ENCODE results near the gene SLC30A10. TPM values are rescaled to one million over a fixed set of nuclear protein-coding genes. Genes with fewer than 3 reads are reported as not detected.
A peak's percentile ranks its signal among the peaks of the same experiment; 100 is the strongest.
"Not testable (repeated sequence)": the region's sequence is repeated elsewhere in the genome, so short reads cannot be mapped to it uniquely, and the experiment has no call there.

Gene SLC30A10
- polyA plus RNA-seq, 2 of the 4 experiments (the other 2 are of a cell fraction) = 0.03 to 0.04 TPM

DNA sequence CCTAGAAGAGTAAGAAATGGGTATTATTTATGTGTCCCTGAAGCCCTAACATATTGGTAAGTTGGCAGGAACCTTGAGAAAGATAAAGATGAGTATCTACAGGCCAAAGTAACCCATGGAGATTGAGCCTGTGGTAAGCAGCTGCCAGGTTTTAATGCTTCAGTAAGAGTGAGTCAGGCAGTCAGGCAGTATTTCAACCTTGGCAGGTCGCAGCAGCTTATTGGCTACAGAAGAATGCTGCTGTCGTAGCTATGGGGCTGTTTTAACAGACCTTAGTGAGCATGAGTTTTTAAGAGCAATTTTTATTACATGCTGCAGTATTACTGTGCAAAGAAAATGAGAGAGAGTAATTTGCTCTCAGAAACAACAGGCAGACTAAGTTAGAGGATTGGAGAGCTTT is 10.3 kb upstream of the SLC30A10 start:
- H3K9me3 ChIP-seq = no peaks in the 10 kb centered on the region
- no peak overlapping the region for H3K4me2 ChIP-seq
- no peak overlapping the region for H3K4me3 ChIP-seq
- DNase-seq (ENCODE audit: low read depth in 1 of 2, low spot score in 1 of 2) = no peak
- peak; percentile 42 to 47; a peak in 1 of 6 replicates for ATAC-seq
- no peak overlapping the region for H3K27ac ChIP-seq
- CTCF ChIA-PET = interaction anchor here (0.6 kb wide), 1 partner anchor 19 kb away, joined by 3 read pairs; no protein-coding TSS in a partner anchor
- TF ChIP-seq, protein P1, sequence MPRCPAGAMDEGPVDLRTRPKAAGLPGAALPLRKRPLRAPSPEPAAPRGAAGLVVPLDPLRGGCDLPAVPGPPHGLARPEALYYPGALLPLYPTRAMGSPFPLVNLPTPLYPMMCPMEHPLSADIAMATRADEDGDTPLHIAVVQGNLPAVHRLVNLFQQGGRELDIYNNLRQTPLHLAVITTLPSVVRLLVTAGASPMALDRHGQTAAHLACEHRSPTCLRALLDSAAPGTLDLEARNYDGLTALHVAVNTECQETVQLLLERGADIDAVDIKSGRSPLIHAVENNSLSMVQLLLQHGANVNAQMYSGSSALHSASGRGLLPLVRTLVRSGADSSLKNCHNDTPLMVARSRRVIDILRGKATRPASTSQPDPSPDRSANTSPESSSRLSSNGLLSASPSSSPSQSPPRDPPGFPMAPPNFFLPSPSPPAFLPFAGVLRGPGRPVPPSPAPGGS (IDR thresholded peaks at IDR 0.05) = no peak
- TF ChIP-seq ZFP36 (IDR thresholded peaks at IDR 0.05; ENCODE audit: borderline replicate concordance, partially characterized antibody) (no peak), TP53 (CRISPR knock-in tag; IDR thresholded peaks at IDR 0.05) (no peak), EHMT2 (IDR thresholded peaks at IDR 0.05; ENCODE audit: low read depth) (no peak), RFX5 (IDR thresholded peaks at IDR 0.05) (no peak), RNF2 (IDR thresholded peaks at IDR 0.05; ENCODE audit: borderline replicate concordance, low read depth) (no peak), SMC3 (IDR thresholded peaks at IDR 0.05) (no peak), RARB (CRISPR knock-in tag; IDR thresholded peaks at IDR 0.05) (no peak)
- TF ChIP-seq, protein P2, sequence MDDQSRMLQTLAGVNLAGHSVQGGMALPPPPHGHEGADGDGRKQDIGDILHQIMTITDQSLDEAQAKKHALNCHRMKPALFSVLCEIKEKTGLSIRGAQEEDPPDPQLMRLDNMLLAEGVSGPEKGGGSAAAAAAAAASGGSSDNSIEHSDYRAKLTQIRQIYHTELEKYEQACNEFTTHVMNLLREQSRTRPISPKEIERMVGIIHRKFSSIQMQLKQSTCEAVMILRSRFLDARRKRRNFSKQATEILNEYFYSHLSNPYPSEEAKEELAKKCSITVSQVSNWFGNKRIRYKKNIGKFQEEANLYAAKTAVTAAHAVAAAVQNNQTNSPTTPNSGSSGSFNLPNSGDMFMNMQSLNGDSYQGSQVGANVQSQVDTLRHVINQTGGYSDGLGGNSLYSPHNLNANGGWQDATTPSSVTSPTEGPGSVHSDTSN (IDR thresholded peaks at IDR 0.05) = no peak
- TF ChIP-seq, protein P3, sequence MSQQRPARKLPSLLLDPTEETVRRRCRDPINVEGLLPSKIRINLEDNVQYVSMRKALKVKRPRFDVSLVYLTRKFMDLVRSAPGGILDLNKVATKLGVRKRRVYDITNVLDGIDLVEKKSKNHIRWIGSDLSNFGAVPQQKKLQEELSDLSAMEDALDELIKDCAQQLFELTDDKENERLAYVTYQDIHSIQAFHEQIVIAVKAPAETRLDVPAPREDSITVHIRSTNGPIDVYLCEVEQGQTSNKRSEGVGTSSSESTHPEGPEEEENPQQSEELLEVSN (IDR thresholded peaks at IDR 0.05; ENCODE audit: borderline replicate concordance, low read depth) = no peak
- whole genome bisulfite sequencing (ENCODE audit: missing lambda C conversion rate) = 7% methylated on average over 2 of the region's 2 CpGs
- POLR2A ChIA-PET = no interaction called here
- no peak for FAIRE-seq
- H3K4me1 ChIP-seq = no peaks in the 10 kb centered on the region

DNA sequence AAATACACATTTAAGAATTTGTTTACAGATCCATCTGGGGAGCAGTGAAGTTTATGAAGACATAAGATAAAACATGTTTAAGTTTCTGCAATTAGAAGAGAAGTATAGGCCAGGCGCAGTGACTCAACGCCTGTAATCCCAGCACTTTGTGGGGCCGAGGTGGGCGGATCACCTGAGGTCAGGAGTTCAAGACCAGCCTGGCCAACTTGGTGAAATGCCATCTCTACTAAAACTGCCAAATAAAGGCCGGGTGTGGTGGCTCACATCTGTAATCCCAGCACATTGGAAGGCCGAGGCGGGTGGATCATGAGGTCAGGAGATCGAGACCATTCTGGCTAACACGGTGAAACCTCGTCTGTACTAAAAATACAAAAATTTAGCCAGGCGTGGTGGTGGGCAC is 5.4 kb upstream of the SLC30A10 start:
- H3K4me3 ChIP-seq; POLR2A ChIA-PET; H3K27ac ChIP-seq; CTCF ChIA-PET; H3K4me2 ChIP-seq; DNase-seq (ENCODE audit: low read depth in 1 of 2, low spot score in 1 of 2); H3K9me3 ChIP-seq; FAIRE-seq; H3K4me1 ChIP-seq; ATAC-seq: not testable (repeated sequence)
- 59% methylated on average over 11 of the region's 11 CpGs for WGBS (ENCODE audit: missing lambda C conversion rate)

DNA sequence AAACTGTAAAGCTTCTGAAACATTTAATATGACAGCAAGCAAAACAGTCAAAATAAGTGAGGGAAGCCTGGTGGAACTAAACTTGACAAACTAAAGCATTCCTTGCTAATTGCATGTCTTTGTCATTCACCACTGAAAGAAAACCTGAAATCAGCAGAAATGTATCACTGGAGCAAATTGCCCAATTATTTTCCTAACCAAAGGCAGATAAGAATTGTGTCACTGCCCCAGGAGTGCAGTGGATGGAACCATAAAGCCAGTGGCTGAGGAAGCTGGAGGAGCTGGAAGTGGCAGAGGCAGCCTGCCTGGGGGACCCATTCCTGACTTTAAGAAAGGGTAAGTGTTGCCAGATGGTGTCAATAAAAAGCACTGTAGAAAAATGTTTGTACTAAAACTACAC is 2.7 kb upstream of the SLC30A10 start:
- no peaks in the 10 kb centered on the region for H3K9me3 ChIP-seq
- ChIA-PET CTCF (interaction anchor here (0.9 kb wide), 1 partner anchor 118 kb away, joined by 4 read pairs; no protein-coding TSS in a partner anchor), POLR2A (no interaction called here)
- H3K27ac ChIP-seq = no peak overlapping the region
- ATAC-seq (no peak), FAIRE-seq (no peak), DNase-seq (ENCODE audit: low read depth in 1 of 2, low spot score in 1 of 2) (no peak)
- TF ChIP-seq ZNF302 (CRISPR knock-in tag; IDR thresholded peaks at IDR 0.05) (no peak), ZSCAN20 (CRISPR knock-in tag; IDR thresholded peaks at IDR 0.05) (no peak), SMC3 (IDR thresholded peaks at IDR 0.05) (no peak)
- H3K4me3 ChIP-seq = no peak overlapping the region
- no peak overlapping the region for H3K4me2 ChIP-seq
- no peaks in the 10 kb centered on the region for H3K4me1 ChIP-seq

DNA sequence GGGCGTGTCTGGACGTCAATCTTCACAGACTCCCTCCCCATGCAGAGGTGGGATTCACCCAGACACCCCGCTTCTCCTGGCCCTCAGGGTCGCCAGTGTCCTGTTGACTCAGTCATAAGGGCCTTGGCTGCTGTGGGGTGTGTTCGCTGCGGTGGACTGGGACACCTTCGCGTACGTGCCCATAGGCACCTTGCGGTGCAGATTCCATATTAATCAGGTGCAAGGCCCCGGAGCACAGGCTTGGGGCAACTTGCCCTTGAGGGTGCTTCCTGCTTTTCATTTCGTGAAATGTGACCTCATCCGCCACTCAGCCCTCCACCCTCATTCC is 398 bp upstream of the SLC30A10 start:
- ChIA-PET POLR2A (no interaction called here), CTCF (no interaction called here)
- Histone ChIP-seq H3K4me3 (peak overlapping the region; percentile 55), H3K27ac (no peak overlapping the region), H3K4me1 (no peaks in the 10 kb centered on the region), H3K4me2 (peak overlapping the region; percentile 97), H3K9me3 (no peaks in the 10 kb centered on the region)
- no peak for DNase-seq (ENCODE audit: low read depth in 1 of 2, low spot score in 1 of 2)
- WGBS (ENCODE audit: missing lambda C conversion rate) = 81% methylated on average over 13 of the region's 13 CpGs
- TF ChIP-seq FOXS1 (CRISPR knock-in tag; IDR thresholded peaks at IDR 0.05) (no peak), MAFK (IDR thresholded peaks at IDR 0.05; ENCODE audit: partially characterized antibody) (no peak), NPAS2 (CRISPR knock-in tag; IDR thresholded peaks at IDR 0.05; ENCODE audit: borderline replicate concordance) (no peak), ZC3H11A (IDR thresholded peaks at IDR 0.05) (no peak), TFCP2L1 (CRISPR knock-in tag; IDR thresholded peaks at IDR 0.05) (no peak), SREBF2 (IDR thresholded peaks at IDR 0.05) (no peak), MAZ (IDR thresholded peaks at IDR 0.05; ENCODE audit: borderline replicate concordance, low read depth, low read length) (no peak), JUNB (IDR thresholded peaks at IDR 0.05) (no peak), RNF2 (IDR thresholded peaks at IDR 0.05; ENCODE audit: borderline replicate concordance, low read depth) (no peak), BHLHE40 (IDR thresholded peaks at IDR 0.05; ENCODE audit: low read depth, low read length) (no peak), HDAC2 (IDR thresholded peaks at IDR 0.05) (no peak), EHF (CRISPR knock-in tag; IDR thresholded peaks at IDR 0.05) (no peak)
- TF ChIP-seq, protein P4, sequence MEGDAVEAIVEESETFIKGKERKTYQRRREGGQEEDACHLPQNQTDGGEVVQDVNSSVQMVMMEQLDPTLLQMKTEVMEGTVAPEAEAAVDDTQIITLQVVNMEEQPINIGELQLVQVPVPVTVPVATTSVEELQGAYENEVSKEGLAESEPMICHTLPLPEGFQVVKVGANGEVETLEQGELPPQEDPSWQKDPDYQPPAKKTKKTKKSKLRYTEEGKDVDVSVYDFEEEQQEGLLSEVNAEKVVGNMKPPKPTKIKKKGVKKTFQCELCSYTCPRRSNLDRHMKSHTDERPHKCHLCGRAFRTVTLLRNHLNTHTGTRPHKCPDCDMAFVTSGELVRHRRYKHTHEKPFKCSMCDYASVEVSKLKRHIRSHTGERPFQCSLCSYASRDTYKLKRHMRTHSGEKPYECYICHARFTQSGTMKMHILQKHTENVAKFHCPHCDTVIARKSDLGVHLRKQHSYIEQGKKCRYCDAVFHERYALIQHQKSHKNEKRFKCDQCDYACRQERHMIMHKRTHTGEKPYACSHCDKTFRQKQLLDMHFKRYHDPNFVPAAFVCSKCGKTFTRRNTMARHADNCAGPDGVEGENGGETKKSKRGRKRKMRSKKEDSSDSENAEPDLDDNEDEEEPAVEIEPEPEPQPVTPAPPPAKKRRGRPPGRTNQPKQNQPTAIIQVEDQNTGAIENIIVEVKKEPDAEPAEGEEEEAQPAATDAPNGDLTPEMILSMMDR (IDR thresholded peaks at IDR 0.05) = no peak
- TF ChIP-seq, protein P5, sequence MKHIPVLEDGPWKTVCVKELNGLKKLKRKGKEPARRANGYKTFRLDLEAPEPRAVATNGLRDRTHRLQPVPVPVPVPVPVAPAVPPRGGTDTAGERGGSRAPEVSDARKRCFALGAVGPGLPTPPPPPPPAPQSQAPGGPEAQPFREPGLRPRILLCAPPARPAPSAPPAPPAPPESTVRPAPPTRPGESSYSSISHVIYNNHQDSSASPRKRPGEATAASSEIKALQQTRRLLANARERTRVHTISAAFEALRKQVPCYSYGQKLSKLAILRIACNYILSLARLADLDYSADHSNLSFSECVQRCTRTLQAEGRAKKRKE (CRISPR knock-in tag; IDR thresholded peaks at IDR 0.05; ENCODE audit: low read depth) = no peak
- TF ChIP-seq, protein P6, sequence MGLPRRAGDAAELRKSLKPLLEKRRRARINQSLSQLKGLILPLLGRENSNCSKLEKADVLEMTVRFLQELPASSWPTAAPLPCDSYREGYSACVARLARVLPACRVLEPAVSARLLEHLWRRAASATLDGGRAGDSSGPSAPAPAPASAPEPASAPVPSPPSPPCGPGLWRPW (IDR thresholded peaks at IDR 0.05) = no peak
- ATAC-seq = peak in 1 of 2 experiments; percentile 20; a peak in 1 of 6 replicates
- FAIRE-seq = no peak

Measured in A549 (cell line).